ENCODE data around the gene STARD10.

STARD10 gene

GRCh38 chr11:72742513-72743320 lies 51.1 kb downstream of the STARD10 start:
- no peak for DNase-seq

GRCh38 chr11:72741849-72742512 lies 51.9 kb downstream of the STARD10 start:
- DNase-seq = no peak

GRCh38 chr11:72741429-72741833 lies 52.4 kb downstream of the STARD10 start:
- DNase-seq = no peak

- DNase-seq = no peak
Measured at GRCh38 chr11:72740562-72741428, 53.1 kb downstream of the STARD10 start.

- no peak for DNase-seq
Measured at GRCh38 chr11:72740060-72740424, 53.8 kb downstream of the STARD10 start.

GRCh38 chr11:72739240-72740059 lies 54.4 kb downstream of the STARD10 start:
- DNase-seq = no peak

- DNase-seq = no peak
Measured at GRCh38 chr11:72738199-72739141, 55.4 kb downstream of the STARD10 start.

- no peak for DNase-seq
Measured at GRCh38 chr11:72737336-72737735, 56.5 kb downstream of the STARD10 start.

- DNase-seq = peak; percentile 45
Measured at GRCh38 chr11:72736452-72737069, 57.3 kb downstream of the STARD10 start.

- no peak for DNase-seq
Measured at GRCh38 chr11:72735495-72736027, 58.3 kb downstream of the STARD10 start.

GRCh38 chr11:72732329-72732728 lies 61.5 kb downstream of the STARD10 start:
- no peak for DNase-seq

- no peak for DNase-seq
Measured at GRCh38 chr11:72730737-72731136, 63.1 kb downstream of the STARD10 start.

GRCh38 chr11:72730243-72730642 lies 63.6 kb downstream of the STARD10 start:
- no peak for DNase-seq

- no peak for DNase-seq
Measured at GRCh38 chr11:72727521-72727920, 66.3 kb downstream of the STARD10 start.

- no peak for DNase-seq
Measured at GRCh38 chr11:72726266-72727220, 67.3 kb downstream of the STARD10 start.

- no peak for DNase-seq
Measured at GRCh38 chr11:72725724-72726028, 68.2 kb downstream of the STARD10 start.

- DNase-seq = peak; percentile 70
Measured at GRCh38 chr11:72724851-72725723, 68.8 kb downstream of the STARD10 start.

GRCh38 chr11:72724021-72724551 lies 69.8 kb downstream of the STARD10 start:
- DNase-seq = no peak
